OCI-LY7 (cell line): ENCODE data around the gene TLL2. TPM values are rescaled to one million over a fixed set of nuclear protein-coding genes. Genes with fewer than 3 reads are reported as not detected.

ENCODE experiments used
- BruUV-seq: library from RNA; stranded (reverse); fragments of 400-500 nt; replicated peaks from 2 replicates; lab custom pipeline; 2021; lab: Mats Ljungman, UMichigan
- CTCF ChIA-PET: fragments of 300-600 bp; sonication (Branson Sonifier 250); formaldehyde crosslinking; loops from one replicate; lab custom pipeline; 2022; ENCODE audit warnings: antibody characterized with exemption; ENCODE audit not compliant: unreplicated experiment; lab: Charles Lee
- POLR2A ChIA-PET: fragments of 300-600 bp; sonication (Branson Sonifier 250); formaldehyde crosslinking; loops from one replicate; lab custom pipeline; 2022; ENCODE audit warnings: antibody characterized with exemption; lab: Charles Lee
- DNase-seq: peaks from one replicate; pipeline ENCODE4 v3.0.0-alpha.2; 2015; ENCODE audit warnings: low spot score
- H2AFZ ChIP-seq: fragments of 200-600 bp; sonication (generic), shearing (Covaris generic); 2 replicates; pipeline ENCODE4 v1.6.1; 2014; ENCODE audit warnings: mild to moderate bottlenecking, antibody characterized with exemption, low read length, moderate library complexity
- H3K27ac ChIP-seq: fragments of 200-600 bp; sonication (generic); 2 replicates; pipeline ENCODE4 v1.5.1; 2014; ENCODE audit warnings: mixed run types, low read depth, mild to moderate bottlenecking, moderate library complexity, low read length, inconsistent platforms; ENCODE audit not compliant: poor library complexity, severe bottlenecking
- H3K36me3 ChIP-seq: fragments of 200-600 bp; sonication (generic); 2 replicates; pipeline ENCODE4 v1.6.1; 2014; ENCODE audit warnings: mild to moderate bottlenecking, antibody characterized with exemption, low read length, moderate library complexity, mixed read lengths; ENCODE audit not compliant: insufficient read depth
- H3K4me1 ChIP-seq: fragments of 200-600 bp; sonication (generic); 2 replicates; pipeline ENCODE4 v1.5.1; 2014; ENCODE audit warnings: mild to moderate bottlenecking, low read length; ENCODE audit not compliant: insufficient read depth, poor library complexity, severe bottlenecking
- H3K4me2 ChIP-seq: fragments of 200-600 bp; sonication (generic); 2 replicates; pipeline ENCODE4 v1.6.1; 2014; ENCODE audit warnings: mild to moderate bottlenecking, low read length
- H3K4me3 ChIP-seq: fragments of 200-600 bp; sonication (generic); 2 replicates; pipeline ENCODE4 v1.5.1; 2014; ENCODE audit warnings: mild to moderate bottlenecking, low read depth, low read length; ENCODE audit not compliant: poor library complexity, severe bottlenecking
- H3K79me2 ChIP-seq: fragments of 200-600 bp; sonication (generic); 2 replicates; pipeline ENCODE4 v1.6.1; 2016; ENCODE audit warnings: low read depth, mild to moderate bottlenecking, low read length, moderate library complexity, mixed read lengths; ENCODE audit not compliant: insufficient read depth
- H3K9me2 ChIP-seq: fragments of 200-600 bp; sonication (generic); 2 replicates; pipeline ENCODE4 v1.6.1; 2016; ENCODE audit warnings: mild to moderate bottlenecking, low read length, mixed read lengths; ENCODE audit not compliant: insufficient read depth
- H3K9me3 ChIP-seq: fragments of 200-600 bp; sonication (generic); 2 replicates; pipeline ENCODE4 v1.6.1; 2014; ENCODE audit warnings: mild to moderate bottlenecking, mixed run types, low read length, mixed read lengths
- H4K20me1 ChIP-seq: fragments of 200-600 bp; sonication (generic); 2 replicates; pipeline ENCODE4 v1.6.1; 2014; ENCODE audit warnings: mild to moderate bottlenecking, antibody characterized with exemption, low read length, moderate library complexity, mixed read lengths; ENCODE audit not compliant: insufficient read depth
- CTCF ChIP-seq: fragments of 200-600 bp; sonication (generic); conservative IDR thresholded peaks from 2 replicates; pipeline ENCODE4 v1.5.1; 2014; ENCODE audit warnings: mild to moderate bottlenecking, antibody characterized with exemption, low read length, moderate library complexity, mixed read lengths
- EZH2phosphoT487 ChIP-seq: fragments of 200-600 bp; sonication (generic); IDR thresholded peaks from 2 replicates; pipeline ENCODE4 v1.6.1; 2018; ENCODE audit warnings: low read depth, borderline replicate concordance, mild to moderate bottlenecking, mixed run types, antibody characterized with exemption, low read length, moderate library complexity, mixed read lengths
- intact Hi-C: fragments of 100-400 bp; cut with micrococcal nuclease; formaldehyde crosslinking; loops from one replicate; pipeline ENCODE4 v1.10.0; 2022; ENCODE audit not compliant: unreplicated experiment
- total RNA-seq, 2 experiments: library from RNA; depleted of rRNA in 1 of 2; stranded (reverse); fragments of >200 nt in 1 of 2; shearing (Covaris generic) in 1 of 2; gene quantifications; 2 replicates each; pipeline ENCODE4 v1.2.3, GENCODE V29; 2014 to 2022

The TLL2 gene
- total RNA-seq, 2 experiments from 2014 or later, result 0.97 to 1.1 TPM

GRCh38 chr10:96401036-96401435 lies 112.7 kb downstream of the TLL2 start:
- TF ChIP-seq EZH2phosphoT487 (no peak), CTCF (no peak)
- no peaks in the 10 kb centered on the region for H4K20me1 ChIP-seq
- H3K27ac ChIP-seq, result no peak overlapping the region
- no TSS peak for BruUV-seq
- ChIA-PET CTCF (no interaction called here), POLR2A (no interaction called here)
- H3K36me3 ChIP-seq, result no peaks in the 10 kb centered on the region
- intact Hi-C loops, result no loop called here
- no peak overlapping the region for H3K4me2 ChIP-seq
- no peak for DNase-seq
- no peaks in the 10 kb centered on the region for H3K79me2 ChIP-seq
- no peaks in the 10 kb centered on the region for H3K4me1 ChIP-seq
- H2AFZ ChIP-seq, result no peak overlapping the region
- no peak overlapping the region for H3K4me3 ChIP-seq
- H3K9me2 ChIP-seq, result no peaks in the 10 kb centered on the region
- no peaks in the 10 kb centered on the region for H3K9me3 ChIP-seq

GRCh38 chr10:96400465-96400864 lies 113.3 kb downstream of the TLL2 start:
- Histone ChIP-seq H3K4me2 (no peak overlapping the region), H4K20me1 (no peaks in the 10 kb centered on the region), H3K4me1 (no peaks in the 10 kb centered on the region), H3K9me2 (no peaks in the 10 kb centered on the region), H2AFZ (no peak overlapping the region), H3K79me2 (no peaks in the 10 kb centered on the region), H3K27ac (no peak overlapping the region), H3K9me3 (no peaks in the 10 kb centered on the region), H3K36me3 (no peaks in the 10 kb centered on the region), H3K4me3 (no peak overlapping the region)
- ChIA-PET POLR2A (no interaction called here), CTCF (no interaction called here)
- intact Hi-C loops, result no loop called here
- BruUV-seq, result no TSS peak
- TF ChIP-seq CTCF (no peak), EZH2phosphoT487 (no peak)
- no peak for DNase-seq

GRCh38 chr10:96397902-96398301 lies 115.8 kb downstream of the TLL2 start:
- no peak overlapping the region for H3K27ac ChIP-seq
- TF ChIP-seq CTCF (no peak), EZH2phosphoT487 (no peak)
- no peaks in the 10 kb centered on the region for H3K79me2 ChIP-seq
- H3K9me3 ChIP-seq, result no peaks in the 10 kb centered on the region
- intact Hi-C loops, result loop anchor here (2.0 to 10.0 kb wide), 2 partner anchors 113 to 627 kb away; no protein-coding TSS in a partner anchor
- H3K4me1 ChIP-seq, result no peaks in the 10 kb centered on the region
- POLR2A ChIA-PET, result interaction anchor here (0.6 kb wide), 1 partner anchor 33 kb away, joined by 3 read pairs; no protein-coding TSS in a partner anchor
- no TSS peak for BruUV-seq
- no peak overlapping the region for H3K4me2 ChIP-seq
- H4K20me1 ChIP-seq, result no peaks in the 10 kb centered on the region
- no peaks in the 10 kb centered on the region for H3K9me2 ChIP-seq
- DNase-seq, result no peak
- no peaks in the 10 kb centered on the region for H3K36me3 ChIP-seq
- no peak overlapping the region for H3K4me3 ChIP-seq
- CTCF ChIA-PET, result no interaction called here
- no peak overlapping the region for H2AFZ ChIP-seq
